HG03460 (cell line): ENCODE measurements around the gene ABCB11.
"Not testable (repeated sequence)": the region's sequence is repeated elsewhere in the genome, so short reads cannot be mapped to it uniquely, and the experiment has no call there.

Source experiments
- ATAC-seq: cut with Tn5 transposase; IDR thresholded peaks from one replicate; pipeline ENCODE4 v1.9.1; 2021; ENCODE audit not compliant: unreplicated experiment

ABCB11 gene

DNA sequence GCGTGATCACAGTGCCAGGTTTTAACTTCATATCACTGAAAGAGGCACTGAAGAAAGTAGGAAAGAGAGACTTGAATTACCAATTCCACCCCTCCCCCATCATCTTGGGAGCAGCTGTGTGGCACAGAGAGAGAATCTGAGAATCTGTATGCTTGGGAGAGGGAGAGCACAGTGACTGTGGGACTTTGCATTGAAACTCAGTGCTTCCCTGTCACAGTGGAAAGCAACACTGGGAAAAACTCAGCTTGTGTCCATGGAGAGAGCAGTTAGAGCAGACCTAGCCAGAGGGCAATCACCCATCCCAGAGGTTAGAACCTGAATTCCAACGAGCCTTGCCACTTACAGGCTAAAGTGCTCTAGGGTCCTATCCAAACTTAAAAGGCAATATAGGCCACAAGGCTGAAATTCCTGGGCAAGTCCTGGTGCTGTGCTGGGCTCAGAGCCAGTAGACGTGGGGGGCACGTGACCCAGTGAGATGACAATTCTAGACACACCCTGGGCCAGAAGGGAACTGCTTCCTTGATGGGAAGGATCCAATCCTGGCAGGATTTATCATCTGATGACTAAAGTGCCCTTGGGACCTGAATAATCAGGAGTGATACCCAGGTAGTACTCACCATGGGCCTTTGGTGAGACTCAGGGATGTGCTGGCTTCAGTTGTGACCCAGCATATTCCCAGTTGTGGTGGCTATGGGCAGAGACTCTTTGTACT, 15.5 kb upstream of the ABCB11 start:
- no peak for ATAC-seq

DNA sequence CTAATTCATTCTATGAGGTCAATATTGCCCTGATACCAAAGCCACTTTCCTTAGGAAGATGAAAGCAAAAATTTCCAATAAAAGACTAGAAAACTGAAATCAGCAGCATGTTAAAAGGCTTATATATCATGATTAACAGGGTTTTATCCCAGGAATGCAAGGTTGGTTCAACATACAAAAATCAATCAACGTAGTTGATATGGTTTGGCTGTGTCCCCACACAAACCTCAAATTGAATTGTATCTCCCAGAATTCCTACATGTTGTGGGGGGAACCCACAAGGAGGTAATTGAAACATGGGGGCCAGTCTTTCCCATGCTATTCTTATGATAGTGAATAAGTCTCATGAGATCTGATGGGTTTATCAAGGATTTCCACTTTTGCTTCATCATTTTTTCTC, 11.7 kb upstream of the ABCB11 start:
- no peak for ATAC-seq

DNA sequence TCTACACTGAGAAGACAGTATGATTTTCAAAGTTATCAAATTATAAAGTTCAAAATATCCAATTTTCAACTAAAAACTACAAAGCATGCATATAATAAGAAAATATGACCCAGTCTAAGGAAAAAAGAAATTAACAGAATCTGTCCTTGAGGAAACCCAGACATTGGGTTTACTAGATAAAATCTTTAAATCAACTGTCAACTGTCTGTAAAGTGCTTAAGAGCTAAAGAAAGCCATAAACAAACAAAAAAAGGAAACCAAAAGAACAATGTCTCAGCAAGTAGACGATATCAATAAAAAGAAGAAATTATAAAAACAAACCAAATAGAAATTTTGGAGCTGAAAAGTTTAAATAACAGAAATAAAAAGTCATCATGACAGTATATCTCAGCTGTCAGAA, 10.5 kb upstream of the ABCB11 start:
- no peak for ATAC-seq

DNA sequence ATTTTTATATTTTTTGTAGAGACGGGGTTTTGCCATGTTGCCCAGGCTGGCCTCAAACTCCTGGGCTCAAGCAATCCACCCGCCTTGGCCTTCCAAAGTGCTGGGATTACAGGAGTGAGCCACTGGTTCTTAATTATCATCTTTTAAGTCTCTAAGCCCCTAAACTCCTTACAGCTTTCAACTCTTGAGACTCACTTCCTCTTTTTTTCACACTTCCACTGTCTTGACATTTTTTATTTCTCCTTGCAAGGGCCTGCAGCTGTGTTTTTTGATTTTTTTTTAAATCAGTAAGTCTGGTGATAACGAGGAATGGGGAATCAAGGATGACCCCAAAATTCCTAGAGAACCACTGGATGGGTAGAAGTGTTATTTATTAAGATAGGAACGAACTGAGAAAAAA, 8.6 kb upstream of the ABCB11 start:
- ATAC-seq = no peak

DNA sequence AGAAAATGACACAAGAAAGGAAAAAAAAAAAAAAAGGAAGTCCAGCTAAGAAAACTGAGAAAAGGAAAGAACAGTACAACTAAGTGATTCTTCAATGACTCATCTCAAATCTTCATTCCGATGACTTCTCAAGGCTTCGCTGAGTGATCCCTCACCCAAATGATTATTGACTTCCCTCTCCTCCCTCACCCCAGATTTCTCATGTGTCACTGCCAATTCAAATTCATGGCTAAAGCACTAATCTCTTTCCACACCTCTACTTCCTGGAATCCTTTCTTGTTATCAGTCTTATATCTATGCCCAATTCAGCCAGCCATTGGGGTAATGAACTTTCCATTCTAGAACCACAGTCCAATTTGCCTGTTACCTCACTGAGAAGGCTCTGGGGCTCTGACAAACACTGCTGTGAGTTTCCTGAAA, 7.2 kb upstream of the ABCB11 start:
- peak; percentile 60 for ATAC-seq

DNA sequence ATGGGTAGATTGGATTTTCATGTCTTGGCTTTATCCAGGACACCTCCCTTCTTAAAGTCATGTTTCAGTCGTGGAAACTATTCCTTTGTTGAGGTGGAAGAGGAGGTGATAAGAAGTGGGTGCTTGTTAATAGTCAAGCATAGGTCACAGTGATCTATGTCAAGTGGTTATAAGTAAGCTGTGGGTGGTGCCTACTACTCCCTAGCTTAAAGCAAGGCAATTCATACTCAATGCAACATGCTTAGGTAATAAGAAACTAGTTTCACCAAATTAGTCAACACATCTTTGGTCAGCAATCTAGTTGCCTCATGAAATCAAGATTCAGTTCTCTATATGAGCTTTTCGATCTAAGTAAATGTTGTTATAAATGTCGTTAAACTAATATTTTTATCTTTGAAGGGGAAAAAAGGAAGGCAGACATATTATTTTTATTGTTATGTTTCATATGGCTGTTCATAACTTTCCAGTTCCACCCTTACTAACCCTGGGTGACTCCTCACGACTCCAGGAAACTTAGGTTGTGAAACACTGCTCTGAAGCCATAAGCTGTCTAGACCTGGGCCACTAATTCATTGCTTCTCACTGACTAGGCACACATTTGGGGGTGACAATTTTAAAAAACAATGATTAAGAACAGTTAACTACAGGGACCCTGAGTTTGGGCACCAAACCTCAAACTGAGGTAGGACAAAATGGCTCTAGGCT, 5.8 kb upstream of the ABCB11 start:
- peak; percentile 50 for ATAC-seq

DNA sequence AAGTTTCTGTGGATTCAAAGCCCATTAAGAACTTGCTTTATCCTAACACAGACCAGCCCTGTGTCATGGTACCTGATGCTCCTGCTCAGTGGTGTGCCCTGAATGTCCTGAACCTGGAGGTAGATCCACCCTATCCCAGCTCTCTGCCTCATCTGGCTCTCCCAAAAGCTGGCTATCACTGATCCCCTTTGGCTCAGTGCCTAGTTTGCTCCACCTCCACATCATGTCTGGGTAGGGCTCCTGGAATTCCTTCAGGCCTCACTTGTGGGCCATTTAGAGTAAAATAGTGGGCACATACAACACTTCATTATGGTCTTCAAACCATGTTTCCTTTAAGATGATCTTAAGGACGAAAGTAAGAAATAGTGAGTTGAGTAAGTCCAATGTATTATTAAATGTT, 4.8 kb upstream of the ABCB11 start:
- no peak for ATAC-seq

DNA sequence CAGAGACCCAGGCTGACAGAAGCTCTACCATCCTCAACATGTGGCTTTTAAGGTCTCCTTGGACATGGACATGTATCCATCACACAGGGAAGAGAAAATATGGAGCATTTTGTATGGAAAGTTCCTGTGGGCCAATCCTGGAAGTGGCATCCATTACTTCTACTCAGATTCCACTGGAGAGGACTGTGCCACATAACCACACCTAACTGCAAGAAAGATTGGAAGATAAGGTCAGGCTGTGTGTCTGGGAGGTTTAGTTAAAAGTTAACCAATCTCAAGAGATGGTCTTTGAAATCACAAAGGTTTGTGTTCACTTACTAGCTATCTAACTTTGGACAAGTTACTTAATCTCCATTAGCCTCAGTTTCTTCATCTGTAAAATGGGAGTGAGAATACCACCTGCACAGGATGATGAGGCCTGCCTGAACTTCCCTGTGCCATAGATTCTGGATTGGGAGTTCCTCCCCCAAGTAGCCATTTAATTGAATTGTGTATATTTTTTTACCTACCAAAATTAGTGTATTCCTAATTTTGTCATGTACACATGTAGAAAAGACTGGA, 3.9 kb upstream of the ABCB11 start:
- no peak for ATAC-seq

DNA sequence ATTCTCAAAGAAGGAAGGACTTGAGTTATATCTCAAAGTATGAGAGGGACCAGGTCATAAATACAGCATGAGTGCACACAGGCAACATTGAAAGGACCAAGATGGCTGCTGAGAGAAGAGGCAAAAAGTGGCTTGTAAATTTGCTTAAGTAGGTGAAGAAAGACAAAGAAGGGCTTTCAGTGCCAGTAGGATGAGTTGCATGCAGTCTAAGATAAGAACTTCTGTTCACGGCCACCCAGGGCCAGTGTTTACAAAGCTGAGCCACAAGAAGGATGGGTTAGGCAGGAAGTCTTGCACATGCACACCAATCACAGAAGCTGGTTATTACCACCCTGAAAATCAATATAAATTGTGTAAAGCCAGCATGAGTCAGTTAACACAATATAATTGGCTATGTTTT, 3.1 kb upstream of the ABCB11 start:
- no peak for ATAC-seq

DNA sequence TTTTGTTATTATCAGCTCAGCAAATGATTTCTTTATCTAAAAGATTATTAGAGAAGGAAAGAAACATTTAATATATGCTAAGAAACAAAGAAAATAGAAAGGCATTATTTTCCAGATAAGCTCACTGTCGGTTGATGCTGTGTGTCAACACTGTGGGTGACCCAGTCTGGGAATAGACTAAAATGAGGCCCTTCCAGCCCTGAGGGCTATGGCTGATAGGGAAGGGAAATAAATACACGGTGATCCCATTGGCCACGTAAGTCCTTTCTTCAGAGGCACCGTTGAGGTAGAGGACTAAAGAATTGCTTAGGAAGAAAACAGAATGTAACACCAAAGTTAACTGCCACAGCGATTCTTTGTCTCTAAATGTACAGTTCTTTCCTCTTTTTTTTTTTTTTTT, 1.8 kb downstream of the ABCB11 start:
- ATAC-seq = no peak

DNA sequence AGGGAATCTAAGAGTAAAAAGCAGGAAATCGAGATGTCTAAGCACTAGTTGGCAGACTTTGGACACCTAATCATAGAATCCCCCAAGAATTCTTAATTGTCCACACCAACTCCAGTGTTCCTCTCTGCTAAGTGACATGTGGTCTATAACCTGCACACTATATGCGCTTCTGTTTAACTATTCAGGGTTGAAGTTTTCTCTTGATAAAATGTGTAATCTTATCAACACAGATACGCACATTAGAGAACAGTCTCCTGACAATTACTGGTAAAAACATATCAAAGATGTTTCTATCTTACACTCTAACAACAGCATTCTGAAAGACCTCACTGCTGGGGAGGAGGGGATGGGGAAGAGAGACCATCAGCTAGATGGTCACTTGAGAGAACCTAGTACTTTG, 3.9 kb downstream of the ABCB11 start:
- ATAC-seq = no peak

DNA sequence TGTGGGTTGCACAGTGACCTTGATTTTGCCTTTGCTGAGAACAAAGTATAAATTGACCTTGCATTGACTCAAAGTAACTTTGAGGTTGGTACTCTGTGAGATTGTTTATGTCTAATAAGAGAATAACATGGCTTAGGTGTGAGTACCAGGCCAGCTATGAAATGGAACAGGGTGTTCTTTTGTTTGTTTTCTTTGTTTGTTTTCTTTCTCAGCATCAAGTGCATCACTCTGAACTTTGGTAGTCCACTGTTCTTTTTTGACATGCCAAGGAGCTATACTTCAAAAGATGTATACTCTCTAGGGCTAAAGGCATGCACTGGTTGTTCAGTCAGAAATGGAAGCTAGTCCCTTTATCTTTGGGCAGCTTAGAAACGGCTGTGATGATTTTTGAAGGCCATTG, 5.1 kb downstream of the ABCB11 start:
- ATAC-seq = no peak

DNA sequence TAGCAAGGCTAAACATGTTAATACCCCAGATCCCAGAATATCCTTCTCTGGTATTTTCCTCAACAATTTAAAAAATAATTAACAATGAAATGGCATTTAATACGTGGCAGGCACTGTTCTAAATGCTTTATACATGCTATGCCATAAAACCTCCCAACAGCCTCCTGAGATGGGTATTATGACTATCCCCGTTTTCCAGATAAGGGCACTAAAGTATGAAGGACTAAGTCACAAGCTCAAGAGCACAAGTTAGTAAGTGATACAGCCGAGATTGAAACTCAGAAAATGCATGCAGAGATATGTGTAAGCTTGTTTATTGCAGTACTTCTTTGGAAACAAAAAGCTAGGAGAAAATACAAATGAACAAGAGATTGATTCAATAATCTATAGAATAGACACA, 8.0 kb downstream of the ABCB11 start:
- no peak for ATAC-seq

DNA sequence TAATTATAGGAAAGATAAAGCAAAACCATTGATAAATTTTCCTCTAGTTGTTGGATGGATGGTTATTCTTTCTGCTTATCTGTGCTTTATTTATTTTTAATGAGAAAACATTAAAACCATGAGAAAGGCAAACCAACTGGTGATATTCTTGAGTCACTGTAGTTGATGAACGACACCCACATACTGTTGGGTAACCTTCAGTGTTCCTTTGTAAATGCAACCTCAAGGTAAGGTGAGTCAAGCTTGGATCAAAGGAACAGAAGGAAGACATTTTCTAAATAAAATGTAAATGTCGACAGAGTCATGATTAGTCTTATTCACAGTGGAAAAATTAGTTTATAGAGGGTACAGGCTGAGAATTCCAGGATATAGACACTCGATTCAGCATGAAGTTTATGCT, 12.7 kb downstream of the ABCB11 start:
- no peak for ATAC-seq

DNA sequence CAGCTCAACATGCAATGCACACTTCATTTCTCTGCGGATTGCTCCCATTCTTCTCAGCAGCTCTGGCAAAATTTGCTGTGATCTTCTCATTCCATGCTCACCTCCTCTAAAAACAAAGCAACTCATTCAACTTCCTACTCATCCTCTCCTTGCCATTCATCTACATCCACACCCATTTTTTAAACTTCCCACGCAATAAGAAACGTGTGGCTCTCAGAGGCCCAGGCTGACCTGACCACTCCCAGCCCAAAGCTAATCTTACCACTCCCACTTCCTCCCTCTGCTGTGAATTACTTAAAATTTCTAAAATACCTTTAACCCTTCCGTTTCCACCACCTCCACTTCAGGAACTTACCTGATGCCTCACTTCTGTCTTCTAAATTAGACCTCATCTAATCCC, 15.2 kb downstream of the ABCB11 start:
- no peak for ATAC-seq

DNA sequence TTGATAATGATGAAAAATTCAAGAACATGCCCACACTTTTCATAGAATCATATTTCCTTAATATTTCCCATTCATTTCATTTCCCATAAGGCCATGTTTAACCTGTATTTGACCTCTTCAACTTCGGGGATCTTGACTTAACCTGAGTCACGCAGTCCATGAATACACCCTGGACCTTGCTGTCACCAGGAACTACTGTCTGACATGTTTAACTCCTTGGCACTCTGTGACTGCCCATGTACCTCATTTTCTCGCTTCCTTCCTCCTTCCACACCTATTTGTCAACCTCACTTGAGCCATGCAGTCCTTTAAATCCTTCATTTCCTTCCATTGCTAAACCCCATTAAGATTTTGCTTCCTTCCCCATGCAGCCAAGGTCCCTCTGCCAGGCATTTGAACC, 16.3 kb downstream of the ABCB11 start:
- ATAC-seq = no peak

DNA sequence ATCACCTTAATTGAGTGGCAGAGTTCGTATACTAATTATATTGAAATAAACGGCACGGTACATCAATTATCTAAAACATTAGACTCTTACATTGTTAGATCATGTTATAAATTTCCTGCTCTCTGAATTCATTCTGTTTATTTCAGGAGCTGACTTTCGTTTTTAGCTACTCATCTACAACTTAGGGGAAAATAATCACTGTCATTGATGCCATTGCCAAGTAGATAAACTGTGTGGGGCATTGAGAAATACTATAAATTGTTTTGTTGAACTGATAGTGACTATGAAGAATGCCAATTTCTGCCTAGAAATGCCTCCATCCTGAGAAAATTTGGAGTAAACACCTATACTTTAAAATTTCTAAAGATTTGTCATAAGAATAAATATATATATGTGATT, 17.5 kb downstream of the ABCB11 start:
- no peak for ATAC-seq

DNA sequence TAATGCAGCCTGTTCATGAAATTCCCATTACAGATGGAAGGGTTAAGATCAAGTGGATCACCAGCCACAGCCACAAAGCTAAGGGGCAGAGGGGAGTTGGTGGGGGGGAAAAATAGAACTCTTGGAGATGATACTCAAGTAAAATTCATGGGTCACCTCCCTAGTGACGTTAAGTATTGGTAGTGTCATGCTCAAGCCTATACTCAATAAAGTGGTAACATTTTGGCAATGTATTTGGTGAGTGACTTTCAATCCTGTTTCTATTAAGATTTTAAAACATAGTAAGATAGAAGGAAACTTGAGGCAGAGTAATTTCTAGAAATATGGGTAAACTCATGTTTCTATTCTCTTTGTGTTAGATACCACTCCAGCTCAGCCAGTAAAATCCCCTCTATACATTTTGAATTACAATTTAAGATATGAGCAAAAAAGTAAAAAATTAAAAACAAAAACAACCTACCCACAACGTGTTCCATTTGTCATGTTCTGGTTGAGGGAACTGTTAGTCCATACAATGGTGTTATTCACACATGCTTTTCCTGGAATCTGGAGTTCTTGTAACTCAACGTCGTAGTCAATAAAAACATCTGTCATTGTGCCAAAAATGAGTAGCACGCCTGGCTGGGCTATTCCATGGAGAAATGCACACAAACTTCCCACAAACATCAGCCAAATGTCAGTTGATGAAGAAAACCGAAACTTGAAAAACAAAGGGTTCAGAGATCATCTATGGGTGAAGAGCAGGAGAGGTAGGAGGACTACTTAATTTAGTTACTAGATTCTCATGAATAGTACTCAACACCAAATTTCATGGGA, 18.1 kb downstream of the ABCB11 start:
- no peak for ATAC-seq

DNA sequence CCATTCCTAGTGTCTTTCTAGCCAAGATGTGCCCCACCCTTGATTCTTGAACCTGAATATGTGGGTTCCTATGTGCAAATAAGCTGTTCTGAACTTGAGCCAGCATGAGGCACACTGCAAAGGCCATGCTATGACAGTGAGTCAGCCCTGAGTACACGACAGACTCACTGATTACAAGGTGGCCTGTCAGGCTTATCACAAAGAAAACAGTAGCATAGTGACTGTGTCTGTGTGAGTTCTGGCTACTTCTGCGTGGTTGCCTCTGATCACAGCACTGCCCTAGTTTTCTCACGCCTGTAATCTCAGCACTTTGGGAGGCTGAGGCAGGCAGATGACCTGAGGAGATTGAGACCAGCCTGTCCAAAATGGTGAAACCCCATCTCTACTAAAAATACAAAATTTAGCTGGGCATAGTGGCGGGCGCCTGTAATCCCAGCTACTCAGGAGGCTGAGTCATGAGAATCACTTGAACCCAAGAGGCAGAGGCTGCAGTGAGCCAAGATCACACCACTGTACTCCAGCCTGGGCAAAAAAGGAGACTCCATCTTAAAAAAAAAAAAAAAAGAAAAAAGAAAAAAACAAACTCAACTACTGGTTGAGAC, 18.8 kb downstream of the ABCB11 start:
- ATAC-seq = not testable (repeated sequence)

DNA sequence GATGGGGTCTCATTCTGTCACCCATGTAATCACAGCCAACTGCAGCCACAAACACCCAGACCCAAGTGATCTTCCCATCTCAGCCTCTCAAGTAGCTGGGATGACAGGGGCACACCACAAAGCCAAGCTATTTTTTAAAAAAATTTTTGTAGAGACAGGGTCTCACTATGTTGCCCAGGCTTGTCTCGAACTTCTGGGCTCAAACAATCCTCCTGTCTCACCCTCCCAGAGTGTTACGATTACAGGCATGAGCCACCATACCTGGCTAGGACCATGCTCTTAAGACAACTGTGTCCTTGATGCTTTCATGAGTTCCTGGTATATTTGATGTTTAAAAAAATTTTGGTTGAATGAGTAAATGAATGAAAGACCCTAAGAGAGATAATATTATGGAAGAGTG, 19.4 kb downstream of the ABCB11 start:
- ATAC-seq = no peak
